ENCODE data around the gene OVAAL.

OVAAL gene

DNA sequence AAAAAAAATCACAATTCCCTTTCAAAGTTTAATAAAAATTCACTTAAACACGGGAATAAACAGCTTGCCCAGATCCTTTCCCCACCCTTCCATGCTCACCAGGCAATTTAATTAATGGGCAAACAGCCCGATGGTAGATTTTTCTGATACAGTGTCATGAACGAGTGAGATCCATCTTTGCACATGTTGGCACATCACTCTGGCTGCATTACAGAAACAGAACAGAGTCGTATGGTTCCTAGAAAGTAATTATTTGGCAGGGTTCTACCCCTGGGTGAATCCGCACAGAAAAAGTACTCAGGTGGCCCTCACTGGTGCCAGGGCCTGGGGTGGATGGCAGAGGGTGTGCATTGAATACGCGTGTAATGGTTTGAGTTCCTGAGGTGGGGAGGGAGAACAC lies 24.6 kb upstream of the OVAAL start:
- Histone ChIP-seq H3K79me2 (ENCODE audit: control insufficient read depth, insufficient read depth, low read length, poor library complexity) (no peaks in the 10 kb centered on the region), H2AK5ac (ENCODE audit: low read length) (no peak overlapping the region), H3K27ac (ENCODE audit: low read depth, low read length) (no peak overlapping the region), H3K27me3 (ENCODE audit: insufficient read depth, low read length) (no peaks in the 10 kb centered on the region), H3K9me3 (ENCODE audit: insufficient read depth, low read depth, low read length) (no peaks in the 10 kb centered on the region), H2BK120ac (ENCODE audit: insufficient read depth, low read length, poor library complexity) (no peak overlapping the region), H3K4ac (ENCODE audit: low read depth, low read length) (no peak overlapping the region), H4K91ac (ENCODE audit: low read depth, low read length) (no peak overlapping the region), H3K4me2 (ENCODE audit: low read length) (no peak overlapping the region), H2AFZ (ENCODE audit: insufficient read depth, low read length, poor library complexity) (no peak overlapping the region), H3K4me1 (ENCODE audit: control insufficient read depth in 1 of 2, insufficient read depth in 2 of 2, low read length in 2 of 2) (peaks cover 4 to 10% of the 10 kb centered on the region in 2 experiments), H2BK12ac (ENCODE audit: low read length) (no peak overlapping the region), H4K12ac (ENCODE audit: low read depth, low read length) (no peak overlapping the region), H3K23ac (ENCODE audit: low read length) (no peak overlapping the region), H3K36me3 (ENCODE audit: control insufficient read depth in 1 of 2, insufficient read depth in 2 of 2, low read length in 2 of 2) (no peaks in the 10 kb centered on the region), H3K4me3 (ENCODE audit: low read depth, low read length) (no peak overlapping the region), H4K8ac (ENCODE audit: low read depth, low read length) (no peak overlapping the region), H3K18ac (ENCODE audit: low read length) (no peak overlapping the region), H2BK5ac (ENCODE audit: low read depth, low read length, poor library complexity) (no peak overlapping the region), H3K79me1 (ENCODE audit: low read length) (no peaks in the 10 kb centered on the region), H3K9ac (ENCODE audit: low read length) (no peak overlapping the region), H3K14ac (ENCODE audit: low read length) (no peak overlapping the region)
- no peak for DNase-seq
- WGBS (ENCODE audit: extremely low coverage, insufficient coverage, insufficient read length), result no CpG with 5 or more reads among the region's 7 CpGs

DNA sequence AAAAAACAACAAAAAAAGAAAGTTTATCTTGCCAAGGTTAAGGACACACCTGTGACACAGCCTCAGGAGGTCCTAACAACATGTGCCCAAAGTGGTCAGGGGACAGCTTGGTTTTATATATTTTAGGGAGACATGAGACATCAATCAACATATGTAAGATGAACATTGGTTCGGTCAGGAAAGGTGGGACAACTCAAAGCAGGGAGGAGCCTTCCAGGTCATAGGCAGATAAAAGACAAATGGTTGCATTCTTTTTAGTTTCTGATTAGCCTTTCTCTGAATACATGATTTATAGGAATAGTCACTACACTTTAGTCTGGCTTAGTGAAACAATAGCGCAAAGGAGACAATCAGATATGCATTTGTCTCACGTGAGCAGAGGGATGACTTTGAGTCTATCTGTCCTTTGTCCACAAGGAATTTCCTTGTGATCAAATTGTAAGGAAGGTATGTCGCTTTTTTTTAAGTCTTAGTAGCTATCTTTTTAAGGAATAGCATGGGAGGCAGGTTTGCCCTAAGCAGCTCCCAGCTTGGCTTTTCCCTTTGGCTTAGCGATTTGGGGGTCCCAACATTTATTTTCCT lies 23.3 kb upstream of the OVAAL start:
- WGBS (ENCODE audit: extremely low coverage, insufficient coverage, insufficient read length), result no CpG with 5 or more reads among the region's 5 CpGs
- H3K4me1 ChIP-seq (ENCODE audit: control insufficient read depth in 1 of 2, insufficient read depth in 2 of 2, low read length in 2 of 2), result peaks cover 3 to 5% of the 10 kb centered on the region in 2 experiments
- H3K14ac ChIP-seq (ENCODE audit: low read length), result no peak overlapping the region
- no peak overlapping the region for H3K23ac ChIP-seq (ENCODE audit: low read length)
- H2AK5ac ChIP-seq (ENCODE audit: low read length), result no peak overlapping the region
- no peak overlapping the region for H3K4me2 ChIP-seq (ENCODE audit: low read length)
- no peak overlapping the region for H4K8ac ChIP-seq (ENCODE audit: low read depth, low read length)
- no peak overlapping the region for H2BK5ac ChIP-seq (ENCODE audit: low read depth, low read length, poor library complexity)
- H3K27ac ChIP-seq (ENCODE audit: low read depth, low read length), result no peak overlapping the region
- no peaks in the 10 kb centered on the region for H3K36me3 ChIP-seq (ENCODE audit: control insufficient read depth in 1 of 2, insufficient read depth in 2 of 2, low read length in 2 of 2)
- no peak overlapping the region for H3K18ac ChIP-seq (ENCODE audit: low read length)
- no peaks in the 10 kb centered on the region for H3K79me2 ChIP-seq (ENCODE audit: control insufficient read depth, insufficient read depth, low read length, poor library complexity)
- H2BK120ac ChIP-seq (ENCODE audit: insufficient read depth, low read length, poor library complexity), result no peak overlapping the region
- H3K9ac ChIP-seq (ENCODE audit: low read length), result no peak overlapping the region
- no peaks in the 10 kb centered on the region for H3K9me3 ChIP-seq (ENCODE audit: insufficient read depth, low read depth, low read length)
- H3K27me3 ChIP-seq (ENCODE audit: insufficient read depth, low read length), result no peaks in the 10 kb centered on the region
- H3K4me3 ChIP-seq (ENCODE audit: low read depth, low read length), result no peak overlapping the region
- no peak overlapping the region for H3K4ac ChIP-seq (ENCODE audit: low read depth, low read length)
- no peak overlapping the region for H2AFZ ChIP-seq (ENCODE audit: insufficient read depth, low read length, poor library complexity)
- H2BK12ac ChIP-seq (ENCODE audit: low read length), result no peak overlapping the region
- H3K79me1 ChIP-seq (ENCODE audit: low read length), result no peaks in the 10 kb centered on the region
- DNase-seq, result no peak
- H4K12ac ChIP-seq (ENCODE audit: low read depth, low read length), result no peak overlapping the region
- no peak overlapping the region for H4K91ac ChIP-seq (ENCODE audit: low read depth, low read length)

DNA sequence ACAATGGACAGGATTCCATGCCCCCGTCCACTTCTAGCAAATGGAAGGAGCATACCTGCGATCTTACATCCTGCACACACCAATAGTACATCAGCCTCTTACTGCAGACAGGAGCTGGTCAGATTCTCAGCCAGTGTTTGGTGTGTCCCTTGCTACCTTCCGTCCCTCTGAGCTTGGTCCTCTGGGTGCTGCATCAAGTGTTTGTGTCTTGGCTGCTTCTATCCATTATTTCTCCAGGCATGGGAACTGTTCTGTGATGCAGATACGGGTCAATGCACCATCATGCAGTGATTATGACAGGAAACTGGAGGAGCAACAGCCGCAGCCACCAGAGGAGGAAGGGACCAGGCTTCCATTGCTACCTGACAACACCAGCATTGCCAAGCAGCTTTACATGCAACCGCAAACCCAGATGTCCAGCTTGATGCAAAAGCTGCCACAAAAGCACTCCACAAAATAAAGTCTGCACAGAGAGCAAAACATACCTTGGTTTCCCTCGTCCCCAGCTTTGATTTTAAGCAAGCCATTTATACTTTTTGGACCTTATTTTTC lies 21.9 kb upstream of the OVAAL start:
- H4K91ac ChIP-seq (ENCODE audit: low read depth, low read length), result no peak overlapping the region
- H2AFZ ChIP-seq (ENCODE audit: insufficient read depth, low read length, poor library complexity), result no peak overlapping the region
- no peaks in the 10 kb centered on the region for H3K27me3 ChIP-seq (ENCODE audit: insufficient read depth, low read length)
- H3K79me2 ChIP-seq (ENCODE audit: control insufficient read depth, insufficient read depth, low read length, poor library complexity), result no peaks in the 10 kb centered on the region
- no peak overlapping the region for H3K27ac ChIP-seq (ENCODE audit: low read depth, low read length)
- no peaks in the 10 kb centered on the region for H3K79me1 ChIP-seq (ENCODE audit: low read length)
- no peak overlapping the region for H4K12ac ChIP-seq (ENCODE audit: low read depth, low read length)
- no peak overlapping the region for H3K23ac ChIP-seq (ENCODE audit: low read length)
- H3K4me3 ChIP-seq (ENCODE audit: low read depth, low read length), result no peak overlapping the region
- H3K36me3 ChIP-seq (ENCODE audit: control insufficient read depth in 1 of 2, insufficient read depth in 2 of 2, low read length in 2 of 2), result no peaks in the 10 kb centered on the region
- peak in 1 of 2 donors; percentile 40 for DNase-seq
- no peak overlapping the region for H2AK5ac ChIP-seq (ENCODE audit: low read length)
- H4K8ac ChIP-seq (ENCODE audit: low read depth, low read length), result no peak overlapping the region
- H2BK12ac ChIP-seq (ENCODE audit: low read length), result no peak overlapping the region
- H3K18ac ChIP-seq (ENCODE audit: low read length), result no peak overlapping the region
- no peaks in the 10 kb centered on the region for H3K9me3 ChIP-seq (ENCODE audit: insufficient read depth, low read depth, low read length)
- peaks cover 0 to 4% of the 10 kb centered on the region in 2 experiments for H3K4me1 ChIP-seq (ENCODE audit: control insufficient read depth in 1 of 2, insufficient read depth in 2 of 2, low read length in 2 of 2)
- no peak overlapping the region for H3K9ac ChIP-seq (ENCODE audit: low read length)
- H2BK5ac ChIP-seq (ENCODE audit: low read depth, low read length, poor library complexity), result no peak overlapping the region
- H2BK120ac ChIP-seq (ENCODE audit: insufficient read depth, low read length, poor library complexity), result no peak overlapping the region
- H3K14ac ChIP-seq (ENCODE audit: low read length), result no peak overlapping the region
- no peak overlapping the region for H3K4me2 ChIP-seq (ENCODE audit: low read length)
- no CpG with 5 or more reads among the region's 7 CpGs for WGBS (ENCODE audit: extremely low coverage, insufficient coverage, insufficient read length)
- no peak overlapping the region for H3K4ac ChIP-seq (ENCODE audit: low read depth, low read length)

DNA sequence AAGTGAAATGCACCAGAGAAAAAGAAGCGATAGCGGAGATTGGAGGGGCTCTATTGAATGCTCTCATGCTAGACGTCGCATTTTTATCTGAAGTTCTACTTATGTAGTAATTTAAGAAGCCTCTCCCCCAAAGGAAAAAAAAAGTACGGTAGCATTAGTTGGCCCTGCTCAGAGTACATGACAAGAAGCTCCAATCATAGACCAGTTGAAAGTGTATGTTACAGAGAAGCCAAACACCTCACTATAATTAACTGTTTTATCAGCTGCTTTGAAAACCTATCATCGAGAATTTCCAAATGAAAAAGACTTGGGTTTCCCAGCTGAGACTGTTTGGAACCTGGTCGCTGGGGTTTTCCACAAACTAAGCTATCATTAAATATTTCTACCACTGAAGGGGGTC lies 19.6 kb upstream of the OVAAL start:
- Histone ChIP-seq H3K36me3 (ENCODE audit: control insufficient read depth in 1 of 2, insufficient read depth in 2 of 2, low read length in 2 of 2) (no peaks in the 10 kb centered on the region), H3K27me3 (ENCODE audit: insufficient read depth, low read length) (no peaks in the 10 kb centered on the region), H2AFZ (ENCODE audit: insufficient read depth, low read length, poor library complexity) (no peak overlapping the region), H3K23ac (ENCODE audit: low read length) (no peak overlapping the region), H3K79me2 (ENCODE audit: control insufficient read depth, insufficient read depth, low read length, poor library complexity) (no peaks in the 10 kb centered on the region), H2AK5ac (ENCODE audit: low read length) (no peak overlapping the region), H3K18ac (ENCODE audit: low read length) (no peak overlapping the region), H3K79me1 (ENCODE audit: low read length) (no peaks in the 10 kb centered on the region), H3K4ac (ENCODE audit: low read depth, low read length) (no peak overlapping the region), H4K12ac (ENCODE audit: low read depth, low read length) (no peak overlapping the region), H2BK12ac (ENCODE audit: low read length) (no peak overlapping the region), H2BK120ac (ENCODE audit: insufficient read depth, low read length, poor library complexity) (no peak overlapping the region), H4K8ac (ENCODE audit: low read depth, low read length) (no peak overlapping the region), H3K4me1 (ENCODE audit: control insufficient read depth in 1 of 2, insufficient read depth in 2 of 2, low read length in 2 of 2) (peaks cover 0 to 4% of the 10 kb centered on the region in 2 experiments), H3K4me3 (ENCODE audit: low read depth, low read length) (no peak overlapping the region), H3K4me2 (ENCODE audit: low read length) (no peak overlapping the region), H3K9ac (ENCODE audit: low read length) (no peak overlapping the region), H3K9me3 (ENCODE audit: insufficient read depth, low read depth, low read length) (no peaks in the 10 kb centered on the region), H3K14ac (ENCODE audit: low read length) (no peak overlapping the region), H2BK5ac (ENCODE audit: low read depth, low read length, poor library complexity) (no peak overlapping the region), H4K91ac (ENCODE audit: low read depth, low read length) (no peak overlapping the region), H3K27ac (ENCODE audit: low read depth, low read length) (no peak overlapping the region)
- no peak for DNase-seq
- WGBS (ENCODE audit: extremely low coverage, insufficient coverage, insufficient read length), result no CpG with 5 or more reads among the region's 7 CpGs

Data from trophoblast cell (in vitro differentiated cells and primary cell).